ENCODE results near the gene STK11IP. TPM values are rescaled to one million over a fixed set of nuclear protein-coding genes. Genes with fewer than 3 reads are reported as not detected.
A peak's percentile ranks its signal among the peaks of the same experiment; 100 is the strongest.

STK11IP gene
- total and polyA plus RNA-seq, 2 of the 13 experiments (the other 11 are each of a cell fraction or from before 2014, with no cell fraction given): 12.8 to 24.0 TPM

DNA sequence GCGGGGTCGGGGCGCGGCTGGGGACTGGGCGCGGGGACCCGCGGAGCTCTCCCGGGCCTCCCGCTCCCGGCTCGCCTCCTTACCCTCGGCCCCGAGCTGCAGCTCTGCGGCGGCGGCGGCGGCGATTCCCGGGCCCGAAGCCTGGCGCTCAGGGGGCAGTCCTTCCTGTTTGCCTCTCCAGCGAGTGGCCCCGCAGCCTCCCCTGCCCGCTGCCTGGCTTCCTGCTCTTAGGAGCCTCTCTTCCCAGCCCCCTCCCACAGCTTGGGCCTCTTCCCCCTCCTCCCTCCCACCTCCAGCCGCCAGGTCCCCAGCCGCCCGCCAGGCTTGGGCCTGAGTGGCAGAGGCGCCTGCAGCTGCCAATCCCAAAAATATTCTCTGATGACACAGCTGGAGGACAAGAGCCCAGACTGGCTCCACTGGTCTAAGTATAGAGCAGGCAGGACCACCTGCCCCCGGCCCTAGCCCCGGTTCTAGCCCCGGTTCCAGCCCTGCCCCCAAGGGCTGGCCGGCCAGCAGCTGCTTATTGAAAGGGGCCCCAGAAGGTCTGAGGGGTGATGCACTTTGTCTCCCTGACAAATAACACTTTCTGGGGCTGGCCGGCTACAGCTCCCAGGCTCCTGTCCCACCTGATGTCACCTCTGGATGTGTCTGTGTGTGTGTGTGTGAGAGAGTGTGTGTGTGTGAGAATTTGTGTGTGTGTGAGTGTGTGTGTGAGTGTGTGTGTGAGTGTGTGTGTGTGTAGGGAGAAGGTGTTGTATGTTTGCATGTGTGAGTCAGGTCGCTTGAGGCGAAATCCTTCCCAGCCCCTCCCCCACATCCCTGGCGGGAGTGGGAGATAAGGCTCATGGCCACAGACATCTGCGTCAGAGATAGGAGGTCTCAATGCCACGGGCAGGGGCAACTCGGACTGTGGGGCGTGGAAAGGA is 26.1 kb upstream of the STK11IP start, which contains the start of gene OBSL1 (continued):
- TF ChIP-seq, protein P1, sequence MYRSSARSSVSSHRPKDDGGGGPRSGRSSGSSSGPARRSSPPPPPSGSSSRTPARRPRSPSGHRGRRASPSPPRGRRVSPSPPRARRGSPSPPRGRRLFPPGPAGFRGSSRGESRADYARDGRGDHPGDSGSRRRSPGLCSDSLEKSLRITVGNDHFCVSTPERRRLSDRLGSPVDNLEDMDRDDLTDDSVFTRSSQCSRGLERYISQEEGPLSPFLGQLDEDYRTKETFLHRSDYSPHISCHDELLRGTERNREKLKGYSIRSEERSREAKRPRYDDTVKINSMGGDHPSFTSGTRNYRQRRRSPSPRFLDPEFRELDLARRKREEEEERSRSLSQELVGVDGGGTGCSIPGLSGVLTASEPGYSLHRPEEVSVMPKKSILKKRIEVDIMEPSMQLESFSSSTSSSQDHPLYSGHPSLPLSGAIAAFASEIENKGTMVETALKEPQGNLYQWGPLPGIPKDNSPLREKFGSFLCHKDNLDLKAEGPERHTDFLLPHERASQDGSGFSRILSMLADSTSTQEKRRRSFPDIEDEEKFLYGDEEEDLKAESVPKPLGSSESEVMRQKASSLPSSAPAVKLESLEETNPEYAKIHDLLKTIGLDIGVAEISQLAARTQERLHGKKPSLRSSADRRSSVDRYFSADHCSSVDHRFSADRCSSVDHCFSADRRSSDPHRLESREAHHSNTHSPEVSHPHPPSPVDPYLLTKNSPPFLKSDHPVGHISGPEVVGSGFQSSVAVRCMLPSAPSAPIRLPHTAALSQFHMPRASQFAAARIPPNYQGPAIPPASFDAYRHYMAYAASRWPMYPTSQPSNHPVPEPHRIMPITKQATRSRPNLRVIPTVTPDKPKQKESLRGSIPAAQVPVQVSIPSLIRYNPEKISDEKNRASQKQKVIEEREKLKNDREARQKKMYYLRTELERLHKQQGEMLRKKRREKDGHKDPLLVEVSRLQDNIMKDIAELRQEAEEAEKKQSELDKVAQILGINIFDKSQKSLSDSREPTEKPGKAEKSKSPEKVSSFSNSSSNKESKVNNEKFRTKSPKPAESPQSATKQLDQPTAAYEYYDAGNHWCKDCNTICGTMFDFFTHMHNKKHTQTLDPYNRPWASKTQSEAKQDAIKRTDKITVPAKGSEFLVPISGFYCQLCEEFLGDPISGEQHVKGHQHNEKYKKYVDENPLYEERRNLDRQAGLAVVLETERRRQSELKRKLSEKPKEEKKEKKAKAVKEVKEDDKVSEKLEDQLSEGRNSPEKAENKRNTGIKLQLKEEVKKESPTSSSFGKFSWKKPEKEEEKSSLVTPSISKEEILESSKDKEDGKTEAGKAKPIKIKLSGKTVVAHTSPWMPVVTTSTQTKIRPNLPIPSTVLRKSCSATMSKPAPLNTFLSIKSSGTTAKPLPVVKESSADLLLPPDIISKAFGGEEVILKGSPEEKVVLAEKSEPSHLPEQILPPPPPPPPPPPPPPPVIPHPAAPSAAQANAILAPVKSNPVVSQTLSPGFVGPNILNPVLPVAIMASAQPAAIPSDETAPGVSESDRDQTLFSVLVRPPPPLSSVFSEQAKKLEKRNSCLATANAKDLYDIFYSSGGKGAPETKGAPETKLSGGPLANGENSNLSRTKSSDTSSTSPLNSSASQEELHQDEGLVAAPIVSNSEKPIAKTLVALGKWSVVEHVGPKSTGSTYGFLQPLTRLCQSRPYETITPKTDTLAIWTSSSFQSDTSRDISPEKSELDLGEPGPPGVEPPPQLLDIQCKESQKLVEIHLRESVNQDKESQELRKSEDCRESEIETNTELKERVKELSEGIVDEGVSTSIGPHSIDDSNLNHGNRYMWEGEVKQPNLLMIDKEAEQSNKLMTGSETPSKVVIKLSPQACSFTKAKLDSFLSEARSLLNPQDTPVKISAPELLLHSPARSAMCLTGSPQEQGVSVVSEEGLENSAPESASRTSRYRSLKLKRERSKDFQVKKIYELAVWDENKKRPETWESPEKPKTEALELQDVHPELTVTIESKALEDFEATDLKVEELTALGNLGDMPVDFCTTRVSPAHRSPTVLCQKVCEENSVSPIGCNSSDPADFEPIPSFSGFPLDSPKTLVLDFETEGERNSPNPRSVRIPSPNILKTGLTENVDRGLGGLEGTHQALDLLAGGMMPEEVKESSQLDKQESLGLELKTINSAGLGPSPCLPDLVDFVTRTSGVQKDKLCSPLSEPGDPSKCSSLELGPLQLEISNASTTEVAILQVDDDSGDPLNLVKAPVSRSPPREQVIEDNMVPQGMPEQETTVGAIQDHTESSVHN (CRISPR knock-in tag; IDR thresholded peaks at IDR 0.05): peak; percentile 33; the same call in 1 of the 2 replicates
- no peak; the same call in 1 of the 2 replicates for TF ChIP-seq KMT2B (CRISPR knock-in tag; IDR thresholded peaks at IDR 0.05)
- no peak for TF ChIP-seq ZNF614 (CRISPR knock-in tag; IDR thresholded peaks at IDR 0.05; ENCODE audit: borderline replicate concordance)
- TF ChIP-seq, protein P2, sequence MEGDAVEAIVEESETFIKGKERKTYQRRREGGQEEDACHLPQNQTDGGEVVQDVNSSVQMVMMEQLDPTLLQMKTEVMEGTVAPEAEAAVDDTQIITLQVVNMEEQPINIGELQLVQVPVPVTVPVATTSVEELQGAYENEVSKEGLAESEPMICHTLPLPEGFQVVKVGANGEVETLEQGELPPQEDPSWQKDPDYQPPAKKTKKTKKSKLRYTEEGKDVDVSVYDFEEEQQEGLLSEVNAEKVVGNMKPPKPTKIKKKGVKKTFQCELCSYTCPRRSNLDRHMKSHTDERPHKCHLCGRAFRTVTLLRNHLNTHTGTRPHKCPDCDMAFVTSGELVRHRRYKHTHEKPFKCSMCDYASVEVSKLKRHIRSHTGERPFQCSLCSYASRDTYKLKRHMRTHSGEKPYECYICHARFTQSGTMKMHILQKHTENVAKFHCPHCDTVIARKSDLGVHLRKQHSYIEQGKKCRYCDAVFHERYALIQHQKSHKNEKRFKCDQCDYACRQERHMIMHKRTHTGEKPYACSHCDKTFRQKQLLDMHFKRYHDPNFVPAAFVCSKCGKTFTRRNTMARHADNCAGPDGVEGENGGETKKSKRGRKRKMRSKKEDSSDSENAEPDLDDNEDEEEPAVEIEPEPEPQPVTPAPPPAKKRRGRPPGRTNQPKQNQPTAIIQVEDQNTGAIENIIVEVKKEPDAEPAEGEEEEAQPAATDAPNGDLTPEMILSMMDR (CRISPR knock-in tag; IDR thresholded peaks at IDR 0.05): peak; percentile 30; the same call in 1 of the 2 replicates
- TF ChIP-seq GABPA (IDR thresholded peaks at IDR 0.05; ENCODE audit: low read depth, low read length): no peak
- TF ChIP-seq GABPA (CRISPR knock-in tag; IDR thresholded peaks at IDR 0.05; ENCODE audit: low read depth): peak; percentile 75
- TF ChIP-seq ZFP91 (CRISPR knock-in tag; IDR thresholded peaks at IDR 0.05; ENCODE audit: borderline replicate concordance): peak; percentile 85
- peak; percentile 95; the same call in 1 of the 2 replicates for TF ChIP-seq ZNF589 (CRISPR knock-in tag; conservative IDR thresholded peaks at IDR 0.05)
- TF ChIP-seq RARA (CRISPR knock-in tag; IDR thresholded peaks at IDR 0.05): peak; percentile 74
- no peak for TF ChIP-seq ZFP36L1 (CRISPR knock-in tag; IDR thresholded peaks at IDR 0.05)
- peak; percentile 17; the same call in 1 of the 2 replicates for TF ChIP-seq ZNF580 (CRISPR knock-in tag; IDR thresholded peaks at IDR 0.05; ENCODE audit: borderline replicate concordance, low read depth)
- TF ChIP-seq ZNF773 (CRISPR knock-in tag; IDR thresholded peaks at IDR 0.05; ENCODE audit: borderline replicate concordance): no peak
- peak; percentile 58; the same call in 1 of the 2 replicates for TF ChIP-seq GZF1 (CRISPR knock-in tag; IDR thresholded peaks at IDR 0.05)
- TF ChIP-seq ZNF44 (CRISPR knock-in tag; IDR thresholded peaks at IDR 0.05): 0 out of 2 replicates have a peak, but pooled peaks have one; percentile 76
- peak; percentile 93 for TF ChIP-seq ZNF605 (CRISPR knock-in tag; IDR thresholded peaks at IDR 0.05)
- peak; percentile 21; the same call in 1 of the 3 replicates for TF ChIP-seq MXI1 (IDR thresholded peaks at IDR 0.05; ENCODE audit: borderline replicate concordance, low read depth, low read length)

Data from HepG2 (cell line).